HL-60 (cell line): ENCODE results near the gene BRS3.

Experiments
- GABPA ChIP-seq: IDR thresholded peaks from 2 replicates; pipeline ENCODE4 v1.6.1; 2012; ENCODE audit warnings: low read depth
- POLR2AphosphoS5 ChIP-seq: IDR thresholded peaks from 2 replicates; pipeline ENCODE4 v1.6.1; 2012; ENCODE audit warnings: low read depth
- TF ChIP-seq, protein P1 (sequence below): IDR thresholded peaks from one replicate; pipeline ENCODE4 v1.5.1; 2011; ENCODE audit warnings: low read length, control low read depth, inconsistent platforms; ENCODE audit not compliant: insufficient read depth

DNA sequence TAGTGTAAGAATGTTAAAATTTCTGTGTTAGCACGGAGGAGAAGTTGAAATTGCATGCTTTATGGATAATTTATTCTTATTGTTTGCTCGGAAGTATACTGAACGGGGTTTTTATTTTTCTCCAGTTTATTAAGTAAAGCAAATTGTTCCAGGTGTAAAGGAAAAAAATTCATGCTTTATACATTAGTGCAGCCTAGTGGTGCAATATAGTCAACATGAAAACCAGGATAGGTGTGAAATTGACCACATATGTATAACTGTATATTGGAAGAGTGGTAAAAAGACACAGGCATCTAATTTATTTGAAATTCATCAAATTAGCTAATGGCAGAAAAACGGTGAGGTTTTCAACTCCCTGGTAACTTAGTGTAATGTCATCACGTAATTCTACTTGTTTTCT is 959 bp downstream of the BRS3 start:
- TF ChIP-seq, protein P1, sequence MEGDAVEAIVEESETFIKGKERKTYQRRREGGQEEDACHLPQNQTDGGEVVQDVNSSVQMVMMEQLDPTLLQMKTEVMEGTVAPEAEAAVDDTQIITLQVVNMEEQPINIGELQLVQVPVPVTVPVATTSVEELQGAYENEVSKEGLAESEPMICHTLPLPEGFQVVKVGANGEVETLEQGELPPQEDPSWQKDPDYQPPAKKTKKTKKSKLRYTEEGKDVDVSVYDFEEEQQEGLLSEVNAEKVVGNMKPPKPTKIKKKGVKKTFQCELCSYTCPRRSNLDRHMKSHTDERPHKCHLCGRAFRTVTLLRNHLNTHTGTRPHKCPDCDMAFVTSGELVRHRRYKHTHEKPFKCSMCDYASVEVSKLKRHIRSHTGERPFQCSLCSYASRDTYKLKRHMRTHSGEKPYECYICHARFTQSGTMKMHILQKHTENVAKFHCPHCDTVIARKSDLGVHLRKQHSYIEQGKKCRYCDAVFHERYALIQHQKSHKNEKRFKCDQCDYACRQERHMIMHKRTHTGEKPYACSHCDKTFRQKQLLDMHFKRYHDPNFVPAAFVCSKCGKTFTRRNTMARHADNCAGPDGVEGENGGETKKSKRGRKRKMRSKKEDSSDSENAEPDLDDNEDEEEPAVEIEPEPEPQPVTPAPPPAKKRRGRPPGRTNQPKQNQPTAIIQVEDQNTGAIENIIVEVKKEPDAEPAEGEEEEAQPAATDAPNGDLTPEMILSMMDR: no peak
- TF ChIP-seq GABPA (no peak), POLR2AphosphoS5 (no peak)
